Left ventricle myocardium inferior (tissue), 1 donor: Measurements from ENCODE around the gene SMARCE1. TPM values are rescaled to one million over a fixed set of nuclear protein-coding genes. Genes with fewer than 3 reads are reported as not detected.

Experiments used
- DNase-seq: peaks from one replicate; pipeline ENCODE4 v3.0.0-alpha.2; 2020
- H3K27ac ChIP-seq: fragments of 200-600 bp; replicated peaks from 2 replicates; pipeline ENCODE4 v1.8.0; 2021
- H3K27me3 ChIP-seq: fragments of 200-600 bp; 2 replicates; pipeline ENCODE4 v1.8.0; 2021; ENCODE audit warnings: low read depth
- H3K36me3 ChIP-seq: fragments of 200-600 bp; 2 replicates; pipeline ENCODE4 v1.8.0; 2021
- H3K4me1 ChIP-seq: fragments of 200-600 bp; 2 replicates; pipeline ENCODE4 v1.8.0; 2021
- H3K4me3 ChIP-seq: fragments of 200-600 bp; 2 replicates; pipeline ENCODE4 v1.8.0; 2021; ENCODE audit warnings: mild to moderate bottlenecking, moderate library complexity
- H3K9me3 ChIP-seq: fragments of 200-600 bp; replicated peaks from 2 replicates; pipeline ENCODE4 v1.8.0; 2021
- intact Hi-C: fragments of 100-400 bp; cut with micrococcal nuclease; formaldehyde crosslinking; loops from one replicate; pipeline ENCODE4 v1.11.0; 2022
- total RNA-seq: library from RNA; stranded (reverse); fragmentation: NEBNext Ultra II Directional; extraction: Animal tissue kit (Norgen Biotek cat#: 25700); gene quantifications from one replicate; pipeline ENCODE4 v1.2.1, GENCODE V29; 2021
- TF ChIP-seq, protein P1 (sequence below): fragments of 200-600 bp; IDR thresholded peaks from 2 replicates; pipeline ENCODE4 v1.8.0; 2021; ENCODE audit warnings: antibody characterized with exemption, mild to moderate bottlenecking, borderline replicate concordance
- donor health status: DM: no; HTN: yes; CAD: no; lungs with severe emphysema.

Gene SMARCE1
- total RNA-seq, 1 donor from 2014 or later, result 58.6 TPM

DNA sequence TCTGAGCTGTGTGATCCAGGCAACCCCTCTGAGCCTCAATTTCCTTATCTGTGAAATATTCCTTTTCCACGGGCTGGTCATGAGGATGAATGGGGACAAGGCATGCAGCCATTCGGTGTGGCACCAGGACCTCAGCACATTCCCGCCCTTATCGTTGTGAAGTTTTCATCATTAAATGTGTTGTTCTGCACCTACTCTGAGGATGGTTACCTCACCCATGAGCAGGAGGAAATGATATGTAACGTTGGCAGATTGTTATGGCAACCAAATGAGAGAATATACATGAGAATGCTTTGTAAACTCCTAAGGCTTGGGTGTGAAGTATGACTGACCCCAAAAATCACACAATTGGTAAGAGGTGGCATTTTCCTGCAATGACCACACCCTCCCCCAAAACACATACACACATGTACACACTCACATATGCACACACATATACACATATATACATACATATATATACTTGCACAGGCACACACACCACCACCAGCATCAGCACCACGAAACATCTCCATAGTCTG is 39.5 kb downstream of the SMARCE1 start:
- no peak overlapping the region for H3K4me3 ChIP-seq
- H3K27me3 ChIP-seq, result peaks cover 5% of the 10 kb centered on the region
- no peaks in the 10 kb centered on the region for H3K4me1 ChIP-seq
- TF ChIP-seq, protein P1, sequence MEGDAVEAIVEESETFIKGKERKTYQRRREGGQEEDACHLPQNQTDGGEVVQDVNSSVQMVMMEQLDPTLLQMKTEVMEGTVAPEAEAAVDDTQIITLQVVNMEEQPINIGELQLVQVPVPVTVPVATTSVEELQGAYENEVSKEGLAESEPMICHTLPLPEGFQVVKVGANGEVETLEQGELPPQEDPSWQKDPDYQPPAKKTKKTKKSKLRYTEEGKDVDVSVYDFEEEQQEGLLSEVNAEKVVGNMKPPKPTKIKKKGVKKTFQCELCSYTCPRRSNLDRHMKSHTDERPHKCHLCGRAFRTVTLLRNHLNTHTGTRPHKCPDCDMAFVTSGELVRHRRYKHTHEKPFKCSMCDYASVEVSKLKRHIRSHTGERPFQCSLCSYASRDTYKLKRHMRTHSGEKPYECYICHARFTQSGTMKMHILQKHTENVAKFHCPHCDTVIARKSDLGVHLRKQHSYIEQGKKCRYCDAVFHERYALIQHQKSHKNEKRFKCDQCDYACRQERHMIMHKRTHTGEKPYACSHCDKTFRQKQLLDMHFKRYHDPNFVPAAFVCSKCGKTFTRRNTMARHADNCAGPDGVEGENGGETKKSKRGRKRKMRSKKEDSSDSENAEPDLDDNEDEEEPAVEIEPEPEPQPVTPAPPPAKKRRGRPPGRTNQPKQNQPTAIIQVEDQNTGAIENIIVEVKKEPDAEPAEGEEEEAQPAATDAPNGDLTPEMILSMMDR, result no peak
- H3K36me3 ChIP-seq, result no peaks in the 10 kb centered on the region
- no peak overlapping the region for H3K27ac ChIP-seq
- no peak for DNase-seq
- intact Hi-C loops, result no loop called here
- no peaks in the 10 kb centered on the region for H3K9me3 ChIP-seq

DNA sequence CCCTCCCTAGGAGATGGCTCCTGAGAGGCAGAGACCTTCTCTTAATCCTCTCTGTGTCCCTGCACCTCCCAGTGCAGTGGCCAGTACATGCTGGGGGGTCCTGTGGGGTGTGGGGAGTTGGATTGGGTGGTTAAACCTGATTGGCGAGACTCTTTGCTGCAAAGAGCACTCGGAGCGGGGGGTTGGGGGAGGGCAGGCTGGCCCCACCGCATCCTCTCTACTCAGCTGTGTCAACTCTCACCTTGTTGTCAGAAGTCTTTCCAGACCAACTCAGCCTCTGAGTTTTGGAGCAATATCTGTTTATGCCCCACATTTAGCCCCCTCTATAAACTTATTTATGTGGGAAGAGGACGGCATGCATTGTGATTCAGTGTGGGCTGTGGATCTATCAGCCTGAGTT is 40.0 kb downstream of the SMARCE1 start:
- Histone ChIP-seq H3K9me3 (no peaks in the 10 kb centered on the region), H3K36me3 (no peaks in the 10 kb centered on the region), H3K4me3 (no peak overlapping the region), H3K27ac (no peak overlapping the region), H3K4me1 (no peaks in the 10 kb centered on the region), H3K27me3 (peaks cover under 1% of the 10 kb centered on the region)
- DNase-seq, result no peak
- intact Hi-C loops, result no loop called here
- TF ChIP-seq, protein P1, result no peak

DNA sequence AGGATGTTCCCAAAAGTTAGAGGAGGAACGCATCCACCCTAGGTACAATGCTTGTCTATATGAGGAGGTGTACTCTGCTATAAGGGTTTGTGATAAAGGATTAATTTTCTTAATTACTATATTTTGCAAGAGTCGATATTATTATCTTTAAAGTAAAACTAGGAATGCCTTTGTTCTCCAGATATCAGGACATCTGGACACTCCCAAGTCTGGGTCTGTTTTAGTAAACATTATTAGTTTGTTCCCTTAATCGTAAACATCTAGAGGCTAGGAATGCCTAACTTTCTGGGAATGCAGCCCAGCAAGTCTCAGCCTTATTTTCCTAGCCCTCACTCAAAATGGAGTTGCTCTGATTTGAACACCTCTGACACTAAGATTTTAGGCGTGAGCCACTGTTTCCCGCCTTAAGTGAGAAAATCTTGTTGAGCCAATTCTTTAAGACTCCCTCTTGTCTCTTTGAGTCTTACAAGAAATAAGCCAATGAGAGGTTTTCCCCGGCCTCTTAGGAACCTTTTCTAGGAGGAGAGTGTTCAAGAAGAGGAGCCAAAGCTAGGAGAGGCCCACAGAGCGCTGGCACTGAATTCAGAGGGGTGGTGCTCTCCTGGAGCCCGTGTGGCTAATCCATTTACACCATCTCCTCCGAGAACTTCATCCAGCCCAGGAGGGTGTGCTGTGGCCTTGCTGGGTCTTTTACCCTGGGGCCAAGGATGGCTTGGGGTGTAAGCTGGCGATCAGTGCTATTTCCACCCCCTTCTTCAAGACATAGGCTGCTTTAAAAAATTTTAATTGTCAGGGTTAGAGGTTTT is 40.9 kb downstream of the SMARCE1 start:
- Histone ChIP-seq H3K27me3 (no peaks in the 10 kb centered on the region), H3K4me3 (no peak overlapping the region), H3K36me3 (no peaks in the 10 kb centered on the region), H3K4me1 (no peaks in the 10 kb centered on the region), H3K27ac (no peak overlapping the region), H3K9me3 (no peaks in the 10 kb centered on the region)
- DNase-seq, result no peak
- intact Hi-C loops, result no loop called here
- TF ChIP-seq, protein P1, result no peak

DNA sequence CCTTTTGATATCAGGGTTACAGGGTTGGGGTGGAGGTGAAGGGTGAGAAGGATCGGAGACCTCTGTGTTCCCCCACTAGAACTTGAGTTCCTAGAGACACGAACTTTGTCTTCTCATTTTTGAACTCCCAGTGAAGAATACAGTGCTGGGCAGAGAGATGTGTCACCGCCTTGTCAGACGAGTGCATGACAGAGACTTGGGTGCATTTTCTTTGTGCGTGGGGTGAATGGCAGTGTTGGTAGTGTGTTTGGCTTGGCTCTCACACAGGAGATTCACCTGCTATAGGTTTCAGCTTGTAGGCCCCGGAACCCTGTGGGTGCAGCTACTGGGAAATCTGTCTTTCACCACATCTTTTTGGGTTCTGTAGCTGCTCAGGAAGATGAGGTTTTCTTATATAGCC is 42.3 kb downstream of the SMARCE1 start:
- H3K4me1 ChIP-seq, result no peaks in the 10 kb centered on the region
- no peaks in the 10 kb centered on the region for H3K27me3 ChIP-seq
- no peak overlapping the region for H3K27ac ChIP-seq
- intact Hi-C loops, result no loop called here
- no peak for DNase-seq
- TF ChIP-seq, protein P1, result no peak
- H3K4me3 ChIP-seq, result no peak overlapping the region
- H3K9me3 ChIP-seq, result no peaks in the 10 kb centered on the region
- no peaks in the 10 kb centered on the region for H3K36me3 ChIP-seq

DNA sequence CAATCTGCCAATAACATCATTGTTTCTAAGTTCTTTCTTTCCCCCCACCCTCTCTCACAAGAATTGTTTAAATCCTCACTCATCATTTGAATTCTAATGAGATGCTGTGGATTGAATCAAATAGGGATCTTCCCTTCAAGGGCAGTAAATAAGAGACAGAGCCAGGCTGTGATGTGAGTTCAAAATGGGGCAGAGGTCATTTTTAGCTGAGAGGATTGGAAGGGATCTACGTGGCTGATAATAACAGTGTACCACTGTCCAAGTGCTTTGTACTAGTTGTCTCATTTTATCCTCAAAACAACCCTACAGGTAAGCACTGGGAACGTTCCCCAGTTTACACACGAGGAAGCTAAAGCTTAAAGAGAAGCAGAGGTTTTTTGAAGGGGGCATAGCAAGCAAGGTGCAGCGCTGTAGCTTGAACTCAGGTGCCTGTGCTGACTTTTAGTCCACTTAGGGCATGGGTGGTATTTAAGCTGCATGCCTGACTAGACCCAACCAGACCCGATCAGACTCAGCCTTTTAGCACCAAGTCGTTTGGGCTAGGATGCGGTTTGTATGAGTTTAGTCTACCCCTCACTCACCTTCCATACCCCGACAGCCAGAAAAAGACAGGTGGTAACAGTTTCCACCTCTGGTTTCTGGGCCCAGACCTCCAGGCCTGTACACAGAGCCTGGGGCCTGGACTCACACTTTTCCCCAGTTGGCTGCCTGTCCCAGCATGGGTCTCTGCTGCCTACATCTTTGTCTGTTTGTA is 43.1 kb downstream of the SMARCE1 start:
- no peaks in the 10 kb centered on the region for H3K4me1 ChIP-seq
- H3K27me3 ChIP-seq, result no peaks in the 10 kb centered on the region
- no peak overlapping the region for H3K4me3 ChIP-seq
- H3K9me3 ChIP-seq, result no peaks in the 10 kb centered on the region
- H3K27ac ChIP-seq, result no peak overlapping the region
- DNase-seq, result no peak
- H3K36me3 ChIP-seq, result no peaks in the 10 kb centered on the region
- TF ChIP-seq, protein P1, result no peak
- intact Hi-C loops, result no loop called here
